GM23338 (cell line): ENCODE measurements around the gene FGGY. TPM values are rescaled to one million over a fixed set of nuclear protein-coding genes. Genes with fewer than 3 reads are reported as not detected.

Experiments
- ATAC-seq: fragments of 200-7000 bp; cut with Tn5 transposase; 3 replicates; pipeline ENCODE4 v1.9.1; 2020
- DNase-seq: peaks from one replicate; pipeline ENCODE4 v3.0.0-alpha.2; 2015; ENCODE audit warnings: low spot score
- H2AFZ ChIP-seq: fragments of 200-600 bp; sonication (generic); 2 replicates; pipeline ENCODE4 v1.8.0; 2016; ENCODE audit warnings: antibody characterized with exemption, mild to moderate bottlenecking, moderate library complexity
- H3F3A ChIP-seq: fragments of 200-600 bp; sonication (generic); replicated peaks from 2 replicates; pipeline ENCODE4 v1.8.0; 2017; ENCODE audit warnings: antibody characterized with exemption, mixed run types, low read depth
- H3K27ac ChIP-seq: fragments of 200-600 bp; sonication (generic); 2 replicates; pipeline ENCODE4 v1.6.1; 2016; ENCODE audit warnings: low read depth
- H3K27me3 ChIP-seq: fragments of 200-600 bp; sonication (generic); 2 replicates; pipeline ENCODE4 v1.8.0; 2016; ENCODE audit warnings: mild to moderate bottlenecking, mixed run types, moderate library complexity; ENCODE audit not compliant: insufficient read depth
- H3K36me3 ChIP-seq: fragments of 200-600 bp; sonication (generic); 2 replicates; pipeline ENCODE4 v1.8.0; 2016; ENCODE audit warnings: mild to moderate bottlenecking; ENCODE audit not compliant: insufficient read depth
- H3K4me1 ChIP-seq: fragments of 200-600 bp; sonication (generic); 2 replicates; pipeline ENCODE4 v1.8.0; 2016; ENCODE audit warnings: mild to moderate bottlenecking, moderate library complexity; ENCODE audit not compliant: insufficient read depth
- H3K4me2 ChIP-seq: fragments of 200-600 bp; sonication (generic); 2 replicates; pipeline ENCODE4 v1.7.1; 2017; ENCODE audit warnings: mixed run types
- H3K4me3 ChIP-seq: fragments of 200-600 bp; sonication (generic); 2 replicates; pipeline ENCODE4 v1.6.1; 2016; ENCODE audit warnings: mixed run types
- H3K79me2 ChIP-seq: fragments of 200-600 bp; sonication (generic); replicated peaks from 2 replicates; pipeline ENCODE4 v1.8.0; 2017; ENCODE audit warnings: mild to moderate bottlenecking; ENCODE audit not compliant: insufficient read depth
- H3K9me2 ChIP-seq: fragments of 200-600 bp; sonication (generic); 2 replicates; pipeline ENCODE4 v1.8.0; 2017; ENCODE audit not compliant: insufficient read depth
- H4K20me1 ChIP-seq: fragments of 200-600 bp; sonication (generic); replicated peaks from 2 replicates; pipeline ENCODE4 v1.8.0; 2017; ENCODE audit warnings: mild to moderate bottlenecking; ENCODE audit not compliant: insufficient read depth
- H3K27ac Mint-ChIP-seq: 2 replicates; pipeline ENCODE4 v1.8.0; 2020; ENCODE audit warnings: inconsistent platforms, mild to moderate bottlenecking, moderate library complexity, mixed read lengths
- H3K27me3 Mint-ChIP-seq: 3 replicates; pipeline ENCODE4 v1.8.0; 2022; ENCODE audit warnings: low read depth, mild to moderate bottlenecking, moderate library complexity, mixed read lengths, inconsistent platforms; ENCODE audit not compliant: insufficient read depth, poor library complexity
- H3K36me3 Mint-ChIP-seq: 3 replicates; pipeline ENCODE4 v1.8.0; 2021; ENCODE audit warnings: low read depth, mild to moderate bottlenecking, inconsistent platforms, moderate library complexity, mixed read lengths
- H3K4me1 Mint-ChIP-seq: 3 replicates; pipeline ENCODE4 v1.8.0; 2020; ENCODE audit warnings: mild to moderate bottlenecking, inconsistent platforms, mixed read lengths
- H3K4me3 Mint-ChIP-seq: 3 replicates; pipeline ENCODE4 v1.8.0; 2021; ENCODE audit warnings: moderate library complexity, mild to moderate bottlenecking, inconsistent platforms, mixed read lengths
- H3K9me3 Mint-ChIP-seq: 3 replicates; pipeline ENCODE4 v1.8.0; 2020; ENCODE audit warnings: moderate library complexity, mild to moderate bottlenecking, inconsistent platforms, mixed read lengths
- CREB1 ChIP-seq: fragments of 250-450 bp; sonication (Bioruptor Pico); IDR thresholded peaks from 2 replicates; pipeline ENCODE4 v1.5.0; 2020; ENCODE audit warnings: low read depth, mild to moderate bottlenecking, moderate library complexity
- EZH2 ChIP-seq: fragments of 200-600 bp; sonication (generic); IDR thresholded peaks from one replicate; pipeline ENCODE4 v1.8.0; 2017; ENCODE audit warnings: antibody characterized with exemption, mild to moderate bottlenecking, low read depth; ENCODE audit not compliant: unreplicated experiment
- EZH2phosphoT487 ChIP-seq: fragments of 200-600 bp; sonication (generic); IDR thresholded peaks from one replicate; pipeline ENCODE4 v1.8.1; 2018; ENCODE audit warnings: antibody characterized with exemption; ENCODE audit not compliant: unreplicated experiment
- JUNB ChIP-seq: IDR thresholded peaks from one replicate; pipeline ENCODE4 v1.6.1; 2016; ENCODE audit warnings: antibody characterized with exemption; ENCODE audit not compliant: unreplicated experiment
- NANOG ChIP-seq: IDR thresholded peaks from 2 replicates; pipeline ENCODE4 v1.6.1; 2016; ENCODE audit warnings: antibody characterized with exemption, borderline replicate concordance
- POLR2AphosphoS5 ChIP-seq: IDR thresholded peaks from 2 replicates; pipeline ENCODE4 v1.6.1; 2016; ENCODE audit warnings: antibody characterized with exemption, low read depth
- STAT1 ChIP-seq: IDR thresholded peaks from one replicate; pipeline ENCODE4 v1.6.1; 2016; ENCODE audit warnings: antibody characterized with exemption; ENCODE audit not compliant: unreplicated experiment
- ZNF114 ChIP-seq: fragments of 250-450 bp; sonication (Bioruptor Pico); IDR thresholded peaks from 2 replicates; pipeline ENCODE4 v1.5.0; 2020; ENCODE audit warnings: mild to moderate bottlenecking, moderate library complexity
- ZNF331 ChIP-seq: fragments of 250-450 bp; sonication (Bioruptor Pico); IDR thresholded peaks from 2 replicates; pipeline ENCODE4 v1.5.0; 2020; ENCODE audit warnings: low read depth, mild to moderate bottlenecking, moderate library complexity
- polyA plus RNA-seq: library from polyadenylated mRNA; unstranded; fragments of >200 nt; fragmentation: Nextera tagmentation; extraction: Ambion mirVana; gene quantifications from 2 replicates; pipeline ENCODE4 v1.2.1, GENCODE V29; 2016
- total RNA-seq: library from RNA; depleted of rRNA; stranded (reverse); fragments of >200 nt; shearing (Covaris generic); gene quantifications from 2 replicates; pipeline ENCODE4 v1.2.3, GENCODE V29; 2014
- TF ChIP-seq, protein P1 (sequence below): fragments of 250-450 bp; sonication (Bioruptor Pico); IDR thresholded peaks from 2 replicates; pipeline ENCODE4 v1.5.0; 2020; ENCODE audit warnings: mild to moderate bottlenecking, moderate library complexity
- TF ChIP-seq, protein P2 (sequence below): IDR thresholded peaks from 2 replicates; pipeline ENCODE4 v1.6.1; 2016; ENCODE audit warnings: antibody characterized with exemption
- TF ChIP-seq, protein P3 (sequence below): IDR thresholded peaks from one replicate; pipeline ENCODE4 v1.6.1; 2018; ENCODE audit warnings: antibody characterized with exemption; ENCODE audit not compliant: unreplicated experiment
- TF ChIP-seq, protein P4 (sequence below), 2 experiments: fragments of 200-600 bp in 1 of 2; sonication (generic) in 1 of 2; conservative IDR thresholded peaks; 2 replicates each; pipeline versions ENCODE4 v1.5.1 to v1.6.1; 2016 to 2017; ENCODE audit warnings: antibody characterized with exemption in 2 of 2, low read depth in 2 of 2, mild to moderate bottlenecking in 2 of 2, moderate library complexity in 1 of 2

FGGY gene
- total and polyA plus RNA-seq, 2 experiments from 2014 or later, result 10.9 to 21.4 TPM

DNA sequence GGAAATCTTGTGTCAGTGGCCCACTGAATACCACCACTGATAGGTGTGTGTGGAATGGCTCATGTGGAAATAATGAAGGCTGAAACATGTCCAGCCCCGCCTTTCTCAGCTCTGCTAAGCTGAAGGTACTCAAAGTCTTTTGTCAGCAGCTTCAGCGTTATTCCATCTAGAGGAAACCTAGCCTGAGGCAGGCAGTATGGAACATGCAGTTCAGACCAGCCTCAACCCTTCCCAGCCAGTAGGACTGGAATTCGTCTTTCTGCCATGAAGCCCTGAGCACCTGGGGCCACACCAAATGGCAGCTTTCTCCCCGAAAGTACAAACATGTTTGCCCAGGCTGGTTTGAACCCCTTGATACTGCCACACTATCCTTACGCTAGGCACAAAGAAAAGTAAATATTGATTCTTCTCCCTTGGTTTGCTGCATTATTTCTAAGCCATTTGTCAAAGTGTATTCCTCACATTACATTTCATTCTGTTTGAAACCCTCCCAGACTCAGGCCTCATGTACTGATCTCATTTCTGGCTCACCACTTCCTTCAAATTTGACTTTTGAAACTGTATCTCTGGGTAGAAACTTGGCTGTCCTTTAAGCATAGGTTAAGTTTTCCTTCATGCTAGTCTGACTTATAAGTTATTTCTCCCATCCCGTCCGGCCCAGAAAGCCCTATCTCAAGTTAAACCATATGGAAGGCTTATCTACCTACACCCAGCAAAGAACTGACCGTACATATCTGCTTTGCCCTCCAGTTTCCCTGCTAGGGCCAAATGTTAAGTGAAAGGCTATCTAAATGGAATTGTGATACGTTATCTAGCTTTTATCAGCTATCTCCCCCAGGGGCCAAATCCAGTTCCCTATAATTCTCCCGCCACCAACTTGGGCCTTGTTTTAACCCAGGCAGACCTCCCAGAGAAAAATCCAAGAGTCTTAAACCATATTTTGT is 472.2 kb downstream of the FGGY start:
- TF ChIP-seq NANOG, result no peak
- TF ChIP-seq, protein P1, sequence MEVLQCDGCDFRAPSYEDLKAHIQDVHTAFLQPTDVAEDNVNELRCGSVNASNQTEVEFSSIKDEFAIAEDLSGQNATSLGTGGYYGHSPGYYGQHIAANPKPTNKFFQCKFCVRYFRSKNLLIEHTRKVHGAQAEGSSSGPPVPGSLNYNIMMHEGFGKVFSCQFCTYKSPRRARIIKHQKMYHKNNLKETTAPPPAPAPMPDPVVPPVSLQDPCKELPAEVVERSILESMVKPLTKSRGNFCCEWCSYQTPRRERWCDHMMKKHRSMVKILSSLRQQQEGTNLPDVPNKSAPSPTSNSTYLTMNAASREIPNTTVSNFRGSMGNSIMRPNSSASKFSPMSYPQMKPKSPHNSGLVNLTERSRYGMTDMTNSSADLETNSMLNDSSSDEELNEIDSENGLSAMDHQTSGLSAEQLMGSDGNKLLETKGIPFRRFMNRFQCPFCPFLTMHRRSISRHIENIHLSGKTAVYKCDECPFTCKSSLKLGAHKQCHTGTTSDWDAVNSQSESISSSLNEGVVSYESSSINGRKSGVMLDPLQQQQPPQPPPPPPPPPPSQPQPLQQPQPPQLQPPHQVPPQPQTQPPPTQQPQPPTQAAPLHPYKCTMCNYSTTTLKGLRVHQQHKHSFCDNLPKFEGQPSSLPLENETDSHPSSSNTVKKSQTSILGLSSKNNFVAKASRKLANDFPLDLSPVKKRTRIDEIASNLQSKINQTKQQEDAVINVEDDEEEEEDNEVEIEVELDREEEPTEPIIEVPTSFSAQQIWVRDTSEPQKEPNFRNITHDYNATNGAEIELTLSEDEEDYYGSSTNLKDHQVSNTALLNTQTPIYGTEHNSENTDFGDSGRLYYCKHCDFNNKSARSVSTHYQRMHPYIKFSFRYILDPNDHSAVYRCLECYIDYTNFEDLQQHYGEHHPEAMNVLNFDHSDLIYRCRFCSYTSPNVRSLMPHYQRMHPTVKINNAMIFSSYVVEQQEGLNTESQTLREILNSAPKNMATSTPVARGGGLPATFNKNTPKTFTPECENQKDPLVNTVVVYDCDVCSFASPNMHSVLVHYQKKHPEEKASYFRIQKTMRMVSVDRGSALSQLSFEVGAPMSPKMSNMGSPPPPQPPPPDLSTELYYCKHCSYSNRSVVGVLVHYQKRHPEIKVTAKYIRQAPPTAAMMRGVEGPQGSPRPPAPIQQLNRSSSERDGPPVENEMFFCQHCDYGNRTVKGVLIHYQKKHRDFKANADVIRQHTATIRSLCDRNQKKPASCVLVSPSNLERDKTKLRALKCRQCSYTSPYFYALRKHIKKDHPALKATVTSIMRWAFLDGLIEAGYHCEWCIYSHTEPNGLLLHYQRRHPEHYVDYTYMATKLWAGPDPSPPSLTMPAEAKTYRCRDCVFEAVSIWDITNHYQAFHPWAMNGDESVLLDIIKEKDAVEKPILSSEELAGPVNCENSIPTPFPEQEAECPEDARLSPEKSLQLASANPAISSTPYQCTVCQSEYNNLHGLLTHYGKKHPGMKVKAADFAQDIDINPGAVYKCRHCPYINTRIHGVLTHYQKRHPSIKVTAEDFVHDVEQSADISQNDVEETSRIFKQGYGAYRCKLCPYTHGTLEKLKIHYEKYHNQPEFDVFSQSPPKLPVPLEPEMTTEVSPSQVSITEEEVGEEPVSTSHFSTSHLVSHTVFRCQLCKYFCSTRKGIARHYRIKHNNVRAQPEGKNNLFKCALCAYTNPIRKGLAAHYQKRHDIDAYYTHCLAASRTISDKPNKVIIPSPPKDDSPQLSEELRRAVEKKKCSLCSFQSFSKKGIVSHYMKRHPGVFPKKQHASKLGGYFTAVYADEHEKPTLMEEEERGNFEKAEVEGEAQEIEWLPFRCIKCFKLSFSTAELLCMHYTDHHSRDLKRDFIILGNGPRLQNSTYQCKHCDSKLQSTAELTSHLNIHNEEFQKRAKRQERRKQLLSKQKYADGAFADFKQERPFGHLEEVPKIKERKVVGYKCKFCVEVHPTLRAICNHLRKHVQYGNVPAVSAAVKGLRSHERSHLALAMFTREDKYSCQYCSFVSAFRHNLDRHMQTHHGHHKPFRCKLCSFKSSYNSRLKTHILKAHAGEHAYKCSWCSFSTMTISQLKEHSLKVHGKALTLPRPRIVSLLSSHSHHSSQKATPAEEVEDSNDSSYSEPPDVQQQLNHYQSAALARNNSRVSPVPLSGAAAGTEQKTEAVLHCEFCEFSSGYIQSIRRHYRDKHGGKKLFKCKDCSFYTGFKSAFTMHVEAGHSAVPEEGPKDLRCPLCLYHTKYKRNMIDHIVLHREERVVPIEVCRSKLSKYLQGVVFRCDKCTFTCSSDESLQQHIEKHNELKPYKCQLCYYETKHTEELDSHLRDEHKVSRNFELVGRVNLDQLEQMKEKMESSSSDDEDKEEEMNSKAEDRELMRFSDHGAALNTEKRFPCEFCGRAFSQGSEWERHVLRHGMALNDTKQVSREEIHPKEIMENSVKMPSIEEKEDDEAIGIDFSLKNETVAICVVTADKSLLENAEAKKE (CRISPR knock-in tag), result no peak
- no peak for TF ChIP-seq EZH2
- TF ChIP-seq CREB1 (CRISPR knock-in tag), result no peak
- no peak for TF ChIP-seq ZNF114 (CRISPR knock-in tag)
- TF ChIP-seq, protein P2, sequence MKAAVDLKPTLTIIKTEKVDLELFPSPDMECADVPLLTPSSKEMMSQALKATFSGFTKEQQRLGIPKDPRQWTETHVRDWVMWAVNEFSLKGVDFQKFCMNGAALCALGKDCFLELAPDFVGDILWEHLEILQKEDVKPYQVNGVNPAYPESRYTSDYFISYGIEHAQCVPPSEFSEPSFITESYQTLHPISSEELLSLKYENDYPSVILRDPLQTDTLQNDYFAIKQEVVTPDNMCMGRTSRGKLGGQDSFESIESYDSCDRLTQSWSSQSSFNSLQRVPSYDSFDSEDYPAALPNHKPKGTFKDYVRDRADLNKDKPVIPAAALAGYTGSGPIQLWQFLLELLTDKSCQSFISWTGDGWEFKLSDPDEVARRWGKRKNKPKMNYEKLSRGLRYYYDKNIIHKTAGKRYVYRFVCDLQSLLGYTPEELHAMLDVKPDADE, result no peak
- TF ChIP-seq JUNB, result no peak
- TF ChIP-seq, protein P3, sequence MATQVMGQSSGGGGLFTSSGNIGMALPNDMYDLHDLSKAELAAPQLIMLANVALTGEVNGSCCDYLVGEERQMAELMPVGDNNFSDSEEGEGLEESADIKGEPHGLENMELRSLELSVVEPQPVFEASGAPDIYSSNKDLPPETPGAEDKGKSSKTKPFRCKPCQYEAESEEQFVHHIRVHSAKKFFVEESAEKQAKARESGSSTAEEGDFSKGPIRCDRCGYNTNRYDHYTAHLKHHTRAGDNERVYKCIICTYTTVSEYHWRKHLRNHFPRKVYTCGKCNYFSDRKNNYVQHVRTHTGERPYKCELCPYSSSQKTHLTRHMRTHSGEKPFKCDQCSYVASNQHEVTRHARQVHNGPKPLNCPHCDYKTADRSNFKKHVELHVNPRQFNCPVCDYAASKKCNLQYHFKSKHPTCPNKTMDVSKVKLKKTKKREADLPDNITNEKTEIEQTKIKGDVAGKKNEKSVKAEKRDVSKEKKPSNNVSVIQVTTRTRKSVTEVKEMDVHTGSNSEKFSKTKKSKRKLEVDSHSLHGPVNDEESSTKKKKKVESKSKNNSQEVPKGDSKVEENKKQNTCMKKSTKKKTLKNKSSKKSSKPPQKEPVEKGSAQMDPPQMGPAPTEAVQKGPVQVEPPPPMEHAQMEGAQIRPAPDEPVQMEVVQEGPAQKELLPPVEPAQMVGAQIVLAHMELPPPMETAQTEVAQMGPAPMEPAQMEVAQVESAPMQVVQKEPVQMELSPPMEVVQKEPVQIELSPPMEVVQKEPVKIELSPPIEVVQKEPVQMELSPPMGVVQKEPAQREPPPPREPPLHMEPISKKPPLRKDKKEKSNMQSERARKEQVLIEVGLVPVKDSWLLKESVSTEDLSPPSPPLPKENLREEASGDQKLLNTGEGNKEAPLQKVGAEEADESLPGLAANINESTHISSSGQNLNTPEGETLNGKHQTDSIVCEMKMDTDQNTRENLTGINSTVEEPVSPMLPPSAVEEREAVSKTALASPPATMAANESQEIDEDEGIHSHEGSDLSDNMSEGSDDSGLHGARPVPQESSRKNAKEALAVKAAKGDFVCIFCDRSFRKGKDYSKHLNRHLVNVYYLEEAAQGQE, result no peak
- TF ChIP-seq STAT1, result no peak
- no peak for TF ChIP-seq POLR2AphosphoS5
- TF ChIP-seq ZNF331, result no peak
- TF ChIP-seq EZH2phosphoT487, result no peak
- TF ChIP-seq, protein P4, sequence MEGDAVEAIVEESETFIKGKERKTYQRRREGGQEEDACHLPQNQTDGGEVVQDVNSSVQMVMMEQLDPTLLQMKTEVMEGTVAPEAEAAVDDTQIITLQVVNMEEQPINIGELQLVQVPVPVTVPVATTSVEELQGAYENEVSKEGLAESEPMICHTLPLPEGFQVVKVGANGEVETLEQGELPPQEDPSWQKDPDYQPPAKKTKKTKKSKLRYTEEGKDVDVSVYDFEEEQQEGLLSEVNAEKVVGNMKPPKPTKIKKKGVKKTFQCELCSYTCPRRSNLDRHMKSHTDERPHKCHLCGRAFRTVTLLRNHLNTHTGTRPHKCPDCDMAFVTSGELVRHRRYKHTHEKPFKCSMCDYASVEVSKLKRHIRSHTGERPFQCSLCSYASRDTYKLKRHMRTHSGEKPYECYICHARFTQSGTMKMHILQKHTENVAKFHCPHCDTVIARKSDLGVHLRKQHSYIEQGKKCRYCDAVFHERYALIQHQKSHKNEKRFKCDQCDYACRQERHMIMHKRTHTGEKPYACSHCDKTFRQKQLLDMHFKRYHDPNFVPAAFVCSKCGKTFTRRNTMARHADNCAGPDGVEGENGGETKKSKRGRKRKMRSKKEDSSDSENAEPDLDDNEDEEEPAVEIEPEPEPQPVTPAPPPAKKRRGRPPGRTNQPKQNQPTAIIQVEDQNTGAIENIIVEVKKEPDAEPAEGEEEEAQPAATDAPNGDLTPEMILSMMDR (conservative IDR thresholded peaks at IDR 0.05; ENCODE audit: low read depth in 2 of 2), result no peak
- no peak overlapping the region for H2AFZ ChIP-seq

More for the DNA sequence above, 472.2 kb downstream of the FGGY start:
- H3K4me3 Mint-ChIP-seq, result no peak overlapping the region
- peaks cover 25% of the 10 kb centered on the region for H3K4me1 ChIP-seq
- no peak for DNase-seq
- H3K27me3 Mint-ChIP-seq, result no peaks in the 10 kb centered on the region
- H3K36me3 ChIP-seq, result no peaks in the 10 kb centered on the region
- no peak overlapping the region for H3K27ac Mint-ChIP-seq
- no peak overlapping the region for H3K4me2 ChIP-seq
- no peaks in the 10 kb centered on the region for H3F3A ChIP-seq
- 0 out of 2 replicates have a peak, but pooled peaks cover 3% of the 10 kb centered on the region for H3K9me2 ChIP-seq
- no peak for ATAC-seq
- no peak overlapping the region for H3K27ac ChIP-seq
- no peaks in the 10 kb centered on the region for H3K79me2 ChIP-seq
- H3K4me3 ChIP-seq, result no peak overlapping the region
- peaks cover 14% of the 10 kb centered on the region for H3K4me1 Mint-ChIP-seq
- H3K27me3 ChIP-seq, result no peaks in the 10 kb centered on the region
- H3K36me3 Mint-ChIP-seq, result no peaks in the 10 kb centered on the region
- H4K20me1 ChIP-seq, result no peaks in the 10 kb centered on the region
- no peaks in the 10 kb centered on the region for H3K9me3 Mint-ChIP-seq
